HCT116 (cell line): ENCODE measurements around the gene SCGB1D2. TPM values are rescaled to one million over a fixed set of nuclear protein-coding genes. Genes with fewer than 3 reads are reported as not detected.

Experiments used
- ATAC-seq: fragments of 200-7000 bp; cut with Tn5 transposase; 2 replicates; pipeline ENCODE4 v1.9.1; 2020; ENCODE audit warnings: mild to moderate bottlenecking, moderate library complexity
- BruUV-seq: library from RNA; stranded (reverse); fragments of 400-500 nt; replicated peaks from 2 replicates; lab custom pipeline; 2021; lab: Mats Ljungman, UMichigan
- CTCF ChIA-PET: fragments of 300-600 bp; sonication (Branson Sonifier 250); formaldehyde crosslinking; loops from one replicate; lab custom pipeline; 2021; ENCODE audit warnings: antibody characterized with exemption; lab: Charles Lee
- POLR2A ChIA-PET: fragments of 300-600, 350-600 bp; sonication (Branson Sonifier 250); formaldehyde crosslinking; loops from one replicate; lab custom pipeline; 2021; ENCODE audit warnings: antibody characterized with exemption; lab: Charles Lee
- RAD21 ChIA-PET, 2 experiments: fragments of 300-600 bp; sonication (Branson Sonifier 250); formaldehyde crosslinking; loops; one replicate each; lab custom pipeline; 2023; ENCODE audit warnings: low total read pairs in 2 of 2; ENCODE audit not compliant: uncharacterized antibody in 2 of 2, unreplicated experiment in 2 of 2, low non-redundant PET in 1 of 2; lab: Charles Lee
- DNase-seq: peaks from one replicate; pipeline ENCODE4 v3.0.0-alpha.2; 2010; ENCODE audit warnings: low read depth, low spot score
- H2AFZ ChIP-seq: fragments of 200-600 bp; shearing (Covaris generic), sonication (generic); 2 replicates; pipeline ENCODE4 v1.6.1; 2017; ENCODE audit warnings: low read depth, mixed run types, mixed read lengths, antibody characterized with exemption, low read length; ENCODE audit not compliant: poor library complexity, severe bottlenecking
- H3K27ac ChIP-seq: 2 replicates; pipeline ENCODE4 v1.5.1; 2012; ENCODE audit warnings: low read depth, low read length
- H3K27me3 ChIP-seq: fragments of 200-600 bp; sonication (generic); 2 replicates; pipeline ENCODE4 v1.6.1; 2016; ENCODE audit warnings: mixed run types, low read length, mixed read lengths; ENCODE audit not compliant: insufficient read depth
- H3K36me3 ChIP-seq, 2 experiments: fragments of 200-500 bp in 1 of 2; fragments of 200-600 bp in 1 of 2; sonication (Bioruptor generic) in 1 of 2; sonication (generic) in 1 of 2; 2 replicates each; pipeline versions ENCODE4 v1.5.1 to v1.6.1; 2014 to 2016; ENCODE audit warnings: low read length in 2 of 2, inconsistent platforms in 1 of 2, mixed read lengths in 1 of 2, mixed run types in 1 of 2; ENCODE audit not compliant: insufficient read depth in 2 of 2, control insufficient read depth in 1 of 2
- H3K4me1 ChIP-seq, 2 experiments: fragments of 200-600 bp in 1 of 2; sonication (generic) in 1 of 2; 2 replicates each; pipeline versions ENCODE4 v1.5.1 to v1.6.1; 2012 to 2017; ENCODE audit warnings: low read length in 2 of 2, inconsistent platforms in 1 of 2, mild to moderate bottlenecking in 1 of 2, mixed read lengths in 1 of 2, mixed run types in 1 of 2, moderate library complexity in 1 of 2; ENCODE audit not compliant: insufficient read depth in 2 of 2, control insufficient read depth in 1 of 2
- H3K4me2 ChIP-seq: fragments of 200-600 bp; sonication (generic); 2 replicates; pipeline ENCODE4 v1.6.1; 2017; ENCODE audit warnings: mixed run types, low read length, mixed read lengths
- H3K4me3 ChIP-seq, 2 experiments: fragments of 200-600 bp in 1 of 2; sonication (generic) in 1 of 2; replicated peaks in 1 of 2; 2 replicates each; pipeline ENCODE4 v1.5.1; 2011 to 2016; ENCODE audit warnings: low read length in 2 of 2, control low read depth in 1 of 2, low read depth in 1 of 2, mild to moderate bottlenecking in 1 of 2, mixed read lengths in 1 of 2, mixed run types in 1 of 2
- H3K79me2 ChIP-seq: fragments of 200-600 bp; sonication (generic); 2 replicates; pipeline ENCODE4 v1.6.1; 2017; ENCODE audit warnings: mild to moderate bottlenecking, mixed run types, low read length, moderate library complexity, mixed read lengths; ENCODE audit not compliant: insufficient read depth
- H3K9ac ChIP-seq: fragments of 200-600 bp; sonication (generic); 2 replicates; pipeline ENCODE4 v1.6.1; 2016; ENCODE audit warnings: low read length, mixed read lengths
- H3K9me2 ChIP-seq: fragments of 200-600 bp; sonication (generic), shearing (Covaris generic); 2 replicates; pipeline ENCODE4 v1.6.1; 2017; ENCODE audit warnings: mixed run types, mild to moderate bottlenecking, moderate library complexity; ENCODE audit not compliant: insufficient read depth
- H3K9me3 ChIP-seq, 2 experiments: fragments of 200-500 bp in 1 of 2; fragments of 200-600 bp in 1 of 2; sonication (Bioruptor generic) in 1 of 2; sonication (generic) in 1 of 2; 2 replicates each; pipeline ENCODE4 v1.6.1; 2014 to 2017; ENCODE audit warnings: low read length in 2 of 2, mixed read lengths in 2 of 2, inconsistent platforms in 1 of 2, low read depth in 1 of 2, mild to moderate bottlenecking in 1 of 2, mixed run types in 1 of 2, moderate library complexity in 1 of 2; ENCODE audit not compliant: control insufficient read depth in 1 of 2, insufficient read depth in 1 of 2
- H4K20me1 ChIP-seq: fragments of 200-600 bp; sonication (generic), shearing (Covaris generic); 2 replicates; pipeline ENCODE4 v1.6.1; 2017; ENCODE audit warnings: mixed run types, mild to moderate bottlenecking, moderate library complexity; ENCODE audit not compliant: insufficient read depth
- ATF3 ChIP-seq: IDR thresholded peaks from 2 replicates; pipeline ENCODE4 v1.6.1; 2012
- CBX3 ChIP-seq: IDR thresholded peaks from 2 replicates; pipeline ENCODE4 v1.6.1; 2012; ENCODE audit warnings: low read depth
- CEBPB ChIP-seq: IDR thresholded peaks from 2 replicates; pipeline ENCODE4 v1.6.1; 2012; ENCODE audit warnings: low read depth
- CTCF ChIP-seq, 3 experiments: fragments of 200-600 bp in 1 of 3; sonication (generic) in 1 of 3; IDR thresholded peaks in 2 of 3; conservative IDR thresholded peaks in 1 of 3; 2 replicates each; pipeline ENCODE4 v1.5.1; 2012 to 2017; ENCODE audit warnings: low read depth in 2 of 3, low read length in 2 of 3, antibody characterized with exemption in 1 of 3, borderline replicate concordance in 1 of 3, control low read depth in 1 of 3, mild to moderate bottlenecking in 1 of 3, mixed read lengths in 1 of 3, mixed run types in 1 of 3, moderate library complexity in 1 of 3; ENCODE audit not compliant: insufficient read depth in 1 of 3
- EGR1 ChIP-seq: IDR thresholded peaks from 2 replicates; pipeline ENCODE4 v1.6.1; 2012; ENCODE audit warnings: low read depth
- EZH2 ChIP-seq: fragments of 200-600 bp; sonication (generic); IDR thresholded peaks from 2 replicates; pipeline ENCODE4 v1.6.1; 2017; ENCODE audit warnings: antibody characterized with exemption, mixed run types
- FOSL1 ChIP-seq: IDR thresholded peaks from 2 replicates; pipeline ENCODE4 v1.6.1; 2012; ENCODE audit warnings: low read depth
- JUND ChIP-seq: IDR thresholded peaks from 2 replicates; pipeline ENCODE4 v1.6.1; 2012
- MAX ChIP-seq: IDR thresholded peaks from 2 replicates; pipeline ENCODE4 v1.6.1; 2012
- POLR2A ChIP-seq: IDR thresholded peaks from 2 replicates; pipeline ENCODE4 v1.7.0; 2011; ENCODE audit warnings: borderline replicate concordance; ENCODE audit not compliant: insufficient read depth, insufficient read length; ENCODE audit errors: extremely low read depth
- POLR2AphosphoS5 ChIP-seq: IDR thresholded peaks from 2 replicates; pipeline ENCODE4 v1.6.1; 2011; ENCODE audit warnings: mild to moderate bottlenecking, low read depth, low read length, moderate library complexity
- RAD21 ChIP-seq: IDR thresholded peaks from 2 replicates; pipeline ENCODE4 v1.6.1; 2012; ENCODE audit warnings: low read depth, mild to moderate bottlenecking
- REST ChIP-seq: IDR thresholded peaks from 2 replicates; pipeline ENCODE4 v1.6.1; 2012; ENCODE audit warnings: low read depth
- SIN3A ChIP-seq: IDR thresholded peaks from 2 replicates; pipeline ENCODE4 v1.6.1; 2012; ENCODE audit warnings: low read depth
- SP1 ChIP-seq: IDR thresholded peaks from 2 replicates; pipeline ENCODE4 v1.6.1; 2012; ENCODE audit warnings: low read depth
- SRF ChIP-seq: IDR thresholded peaks from 2 replicates; pipeline ENCODE4 v1.6.1; 2012; ENCODE audit warnings: low read depth
- ZBTB33 ChIP-seq: IDR thresholded peaks from 2 replicates; pipeline ENCODE4 v1.6.1; 2011; ENCODE audit warnings: mild to moderate bottlenecking, low read length, moderate library complexity; ENCODE audit not compliant: insufficient replicate concordance; ENCODE audit errors: extremely low read depth
- ZFX ChIP-seq: fragments of 450-650 bp; IDR thresholded peaks from 2 replicates; pipeline ENCODE4 v1.6.1; 2017
- intact Hi-C: fragments of 100-400 bp; cut with micrococcal nuclease; formaldehyde crosslinking; loops from 2 replicates; pipeline ENCODE4 v1.10.0; 2022
- total RNA-seq: library from RNA; stranded (reverse); gene quantifications from one replicate; pipeline ENCODE4 v1.2.1, GENCODE V29; 2021; ENCODE audit not compliant: unreplicated experiment

The SCGB1D2 gene
- total RNA-seq, 1 experiment from 2014 or later: not detected

GRCh38 chr11:62251698-62252097 is 9.7 kb downstream of the SCGB1D2 start:
- Histone ChIP-seq H3K9ac (no peak overlapping the region), H3K9me2 (no peaks in the 10 kb centered on the region), H3K27ac (no peak overlapping the region), H3K4me3 (no peak overlapping the region), H2AFZ (no peak overlapping the region), H3K36me3 (no peaks in the 10 kb centered on the region), H3K79me2 (no peaks in the 10 kb centered on the region), H3K27me3 (no peaks in the 10 kb centered on the region), H3K4me2 (no peak overlapping the region), H3K9me3 (peaks cover 10 to 16% of the 10 kb centered on the region in 2 experiments; a peak in 2 of 4 replicates), H3K4me1 (no peaks in the 10 kb centered on the region), H4K20me1 (no peaks in the 10 kb centered on the region)
- BruUV-seq: no TSS peak
- ChIA-PET CTCF (no interaction called here), RAD21 (no interaction called here), POLR2A (no interaction called here)
- no peak for ATAC-seq
- DNase-seq: no peak
- intact Hi-C loops: no loop called here
- no peak for TF ChIP-seq SP1
- TF ChIP-seq FOSL1: no peak
- TF ChIP-seq MAX: no peak
- no peak for TF ChIP-seq SRF
- TF ChIP-seq POLR2A: no peak
- TF ChIP-seq EZH2: no peak
- no peak for TF ChIP-seq ZFX
- TF ChIP-seq RAD21: no peak
- TF ChIP-seq EGR1: no peak
- TF ChIP-seq ATF3: no peak
- no peak for TF ChIP-seq POLR2AphosphoS5
- TF ChIP-seq CEBPB: no peak
- no peak for TF ChIP-seq SIN3A
- TF ChIP-seq CTCF (IDR thresholded peaks at IDR 0.05 in 2 of 3, conservative IDR thresholded peaks at IDR 0.05 in 1 of 3; ENCODE audit: borderline replicate concordance in 1 of 3, insufficient read depth in 1 of 3, low read depth in 2 of 3, low read length in 2 of 3): no peak
- TF ChIP-seq JUND: no peak
- no peak for TF ChIP-seq REST
- no peak for TF ChIP-seq CBX3
- no peak for TF ChIP-seq ZBTB33
